SH-SY5Y (cell line): ENCODE measurements around the gene SNX19.

ENCODE experiments used
- GATA2 ChIP-seq: IDR thresholded peaks from 2 replicates; pipeline ENCODE4 v1.6.1; 2011; ENCODE audit warnings: mild to moderate bottlenecking, low read depth, low read length
- GATA3 ChIP-seq: IDR thresholded peaks from 2 replicates; pipeline ENCODE4 v1.6.1; 2011; ENCODE audit warnings: low read depth, mild to moderate bottlenecking, low read length, moderate library complexity

SNX19 gene, protein sequence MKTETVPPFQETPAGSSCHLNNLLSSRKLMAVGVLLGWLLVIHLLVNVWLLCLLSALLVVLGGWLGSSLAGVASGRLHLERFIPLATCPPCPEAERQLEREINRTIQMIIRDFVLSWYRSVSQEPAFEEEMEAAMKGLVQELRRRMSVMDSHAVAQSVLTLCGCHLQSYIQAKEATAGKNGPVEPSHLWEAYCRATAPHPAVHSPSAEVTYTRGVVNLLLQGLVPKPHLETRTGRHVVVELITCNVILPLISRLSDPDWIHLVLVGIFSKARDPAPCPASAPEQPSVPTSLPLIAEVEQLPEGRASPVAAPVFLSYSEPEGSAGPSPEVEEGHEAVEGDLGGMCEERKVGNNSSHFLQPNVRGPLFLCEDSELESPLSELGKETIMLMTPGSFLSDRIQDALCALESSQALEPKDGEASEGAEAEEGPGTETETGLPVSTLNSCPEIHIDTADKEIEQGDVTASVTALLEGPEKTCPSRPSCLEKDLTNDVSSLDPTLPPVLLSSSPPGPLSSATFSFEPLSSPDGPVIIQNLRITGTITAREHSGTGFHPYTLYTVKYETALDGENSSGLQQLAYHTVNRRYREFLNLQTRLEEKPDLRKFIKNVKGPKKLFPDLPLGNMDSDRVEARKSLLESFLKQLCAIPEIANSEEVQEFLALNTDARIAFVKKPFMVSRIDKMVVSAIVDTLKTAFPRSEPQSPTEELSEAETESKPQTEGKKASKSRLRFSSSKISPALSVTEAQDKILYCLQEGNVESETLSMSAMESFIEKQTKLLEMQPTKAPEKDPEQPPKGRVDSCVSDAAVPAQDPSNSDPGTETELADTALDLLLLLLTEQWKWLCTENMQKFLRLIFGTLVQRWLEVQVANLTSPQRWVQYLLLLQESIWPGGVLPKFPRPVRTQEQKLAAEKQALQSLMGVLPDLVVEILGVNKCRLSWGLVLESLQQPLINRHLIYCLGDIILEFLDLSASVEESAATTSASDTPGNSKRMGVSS

DNA sequence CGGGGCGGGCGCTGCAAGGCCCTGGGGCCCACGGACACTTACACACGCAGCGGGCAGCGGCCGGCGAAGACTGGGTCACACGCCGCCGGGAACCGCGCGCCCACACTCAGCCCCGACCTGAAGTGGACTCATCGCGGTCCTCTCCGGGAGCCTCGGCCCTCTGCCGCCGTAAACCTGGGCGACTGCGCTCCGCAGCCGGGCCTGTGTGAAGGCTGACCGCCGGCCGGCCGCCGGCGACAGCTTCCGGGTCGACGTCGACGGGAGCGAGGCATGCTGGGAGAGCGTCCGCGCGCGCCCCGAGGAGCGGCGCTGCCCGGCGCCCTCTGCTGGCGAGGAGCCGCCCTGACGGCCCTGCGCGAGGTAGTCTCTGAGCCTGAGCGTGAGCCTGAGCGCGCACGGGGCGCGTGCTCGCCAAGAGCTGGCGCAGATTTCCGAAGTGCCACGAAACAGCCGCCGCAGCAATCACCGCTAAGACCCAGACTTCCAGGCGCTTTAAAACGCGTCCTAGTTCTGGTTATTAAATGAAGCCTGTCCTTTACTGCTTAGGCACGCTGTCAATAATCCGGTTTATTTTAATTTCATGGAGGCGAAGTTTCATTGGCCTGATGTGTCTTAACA, at the start of gene SNX19:
Gene SNX19, minus strand, starts transcription at position 242 of the 618 bp plus-strand sequence. CDS start 540 bp downstream, outside the sequence.
- TF ChIP-seq GATA3 (no peak), GATA2 (no peak)

DNA sequence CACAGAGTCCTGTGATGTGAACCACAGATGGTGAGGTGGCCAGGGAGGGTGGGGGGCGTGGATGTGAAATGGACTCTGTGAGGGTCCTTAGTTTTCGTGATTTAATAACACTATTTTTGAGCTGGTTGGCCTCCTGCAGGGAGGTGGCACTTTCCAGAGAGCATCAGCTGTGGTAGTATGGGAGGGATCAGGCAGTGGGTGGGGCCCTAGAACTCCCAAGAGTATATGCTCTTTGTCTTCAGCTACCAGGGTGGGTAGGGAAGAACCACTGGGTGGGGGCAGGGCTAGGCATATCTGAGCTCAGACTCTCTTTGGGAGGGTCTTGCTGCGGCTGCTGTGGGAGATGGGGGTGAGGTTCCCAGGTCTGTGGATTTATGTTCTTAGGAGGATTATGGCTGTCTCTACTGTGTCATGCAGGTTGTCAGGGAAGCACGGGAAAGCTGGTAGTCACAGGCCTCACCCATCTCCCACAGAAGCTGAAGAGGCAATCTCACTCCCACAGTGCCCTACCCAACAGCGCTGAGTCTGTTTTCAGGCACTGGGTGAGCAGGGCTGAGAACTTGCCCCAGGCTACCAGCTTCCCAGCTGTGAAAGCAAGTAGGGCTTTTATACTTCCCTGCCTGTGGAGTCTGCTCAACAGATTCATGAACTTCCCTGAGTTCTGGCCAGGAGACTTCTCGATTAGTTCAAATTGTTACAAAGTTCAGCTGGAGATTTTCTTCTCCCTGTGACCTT, 47.9 kb upstream of the SNX19 start:
- TF ChIP-seq GATA2 (no peak), GATA3 (no peak)

DNA sequence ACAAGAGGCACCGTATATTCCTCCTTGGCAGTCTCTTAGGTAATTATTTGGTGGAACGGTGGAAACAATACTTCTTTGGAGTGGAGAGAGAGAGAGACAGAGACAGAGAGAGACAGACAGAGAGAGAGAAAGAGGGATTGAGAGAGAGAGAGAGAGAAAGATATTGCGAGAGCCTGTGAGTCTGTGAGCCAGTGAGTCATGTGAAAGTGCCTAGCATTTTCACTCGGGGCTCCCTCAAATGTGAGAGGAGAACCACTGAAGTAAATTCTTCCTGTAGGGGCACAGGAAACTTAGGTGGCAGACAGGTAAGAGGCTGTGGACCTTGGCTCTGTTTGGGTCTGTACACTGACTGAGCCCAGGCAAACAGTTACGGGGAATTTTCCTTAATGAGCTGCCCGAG, 31.6 kb upstream of the SNX19 start:
- TF ChIP-seq GATA2 (no peak), GATA3 (no peak)

DNA sequence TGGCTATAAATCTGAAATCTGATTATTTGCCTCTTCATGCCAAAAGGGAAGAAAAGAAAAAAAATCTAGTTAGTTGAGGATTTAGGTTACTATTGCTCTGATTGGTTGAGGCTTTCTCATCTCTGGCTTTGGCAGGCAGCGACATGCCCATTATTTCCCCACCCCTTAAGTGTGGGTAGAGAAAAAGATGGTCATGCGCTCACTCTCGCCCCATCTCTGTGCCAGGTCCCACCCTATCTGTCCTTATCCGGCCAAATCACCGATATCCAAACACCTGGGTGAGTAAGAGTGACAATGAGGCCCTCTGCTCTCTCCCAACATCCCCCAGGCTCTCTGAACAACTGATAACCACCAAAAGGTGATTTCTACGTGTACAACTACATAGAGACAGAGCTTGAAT, 31.2 kb upstream of the SNX19 start:
- TF ChIP-seq GATA3 (no peak), GATA2 (no peak)

DNA sequence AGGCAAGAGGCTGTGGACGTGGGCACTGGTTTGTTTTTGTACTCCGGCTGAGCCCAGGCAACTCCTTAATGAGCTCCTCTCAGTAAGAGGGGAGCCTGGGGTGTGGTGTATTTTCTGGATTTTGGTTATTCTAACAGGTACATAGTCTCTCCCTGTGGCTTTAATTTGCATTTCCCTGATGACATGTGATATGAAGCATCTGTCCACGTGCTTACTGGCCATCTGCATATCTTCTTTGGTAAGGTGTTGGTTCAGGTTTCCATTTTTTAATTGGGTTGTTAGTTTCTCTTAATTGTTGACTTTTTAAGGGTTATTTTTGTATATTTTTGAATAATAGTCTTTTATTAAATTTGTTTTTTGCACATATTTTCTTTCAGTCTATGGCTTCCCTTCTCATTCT, 30.8 kb upstream of the SNX19 start:
- TF ChIP-seq GATA2: no peak
- TF ChIP-seq GATA3: no peak

DNA sequence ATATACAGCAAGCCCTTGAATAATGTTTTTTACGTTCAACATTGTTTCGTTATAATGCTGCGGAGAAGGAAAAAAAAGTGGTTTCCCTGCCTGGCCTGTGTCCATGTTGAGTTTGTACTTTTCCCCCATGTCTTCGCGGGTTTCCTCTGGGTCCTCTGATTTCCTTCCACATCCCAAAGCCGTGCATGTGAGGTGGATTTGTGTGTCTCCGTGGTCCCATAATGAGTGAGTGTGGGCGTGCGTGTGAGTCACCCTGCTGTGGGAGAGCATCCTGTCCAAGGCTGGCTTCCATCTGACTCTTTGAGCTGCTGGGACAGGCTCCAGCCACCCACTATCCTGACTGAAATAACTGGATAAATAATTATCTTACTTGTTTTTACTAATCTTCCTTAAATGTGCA, 29.6 kb upstream of the SNX19 start:
- no peak for TF ChIP-seq GATA2
- TF ChIP-seq GATA3: no peak

DNA sequence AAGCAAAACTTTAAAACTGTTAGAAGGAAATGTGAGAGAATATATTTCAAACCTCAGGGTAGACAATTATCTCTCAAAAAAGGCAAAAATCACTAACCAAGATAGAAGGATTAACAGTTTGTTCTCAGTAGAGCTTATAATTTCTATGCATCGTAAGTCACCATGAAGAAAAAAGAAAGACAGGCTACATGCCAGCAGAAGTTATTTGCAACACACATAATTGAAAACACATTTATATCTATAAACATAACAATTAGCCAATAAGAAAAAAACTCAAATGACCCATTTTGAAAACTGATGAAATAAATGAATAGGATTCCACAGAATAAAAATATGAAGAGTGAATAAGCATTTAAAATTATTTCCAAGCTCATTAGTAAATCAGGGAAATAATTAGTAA, 24.4 kb upstream of the SNX19 start:
- TF ChIP-seq GATA3 (no peak), GATA2 (no peak)

DNA sequence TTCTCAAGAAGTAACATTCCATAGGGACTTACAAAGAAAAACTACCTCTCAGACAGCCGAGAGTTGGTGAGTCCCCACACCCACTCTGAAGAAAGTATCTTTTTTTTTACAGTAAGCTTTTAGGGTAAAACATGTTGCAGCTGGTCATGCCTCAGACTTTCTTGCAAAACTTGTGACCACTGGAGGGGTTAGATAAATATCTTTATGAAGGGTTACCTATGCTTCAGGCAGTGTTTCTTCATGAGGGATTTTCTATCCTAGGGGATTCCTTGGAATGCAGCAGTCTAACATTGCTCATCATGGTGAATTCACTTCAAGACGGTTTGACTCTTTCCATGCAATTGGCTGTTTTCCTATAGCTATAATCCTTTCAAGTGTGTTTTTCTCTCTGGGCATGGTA, 20.8 kb upstream of the SNX19 start:
- TF ChIP-seq GATA2 (no peak), GATA3 (no peak)

DNA sequence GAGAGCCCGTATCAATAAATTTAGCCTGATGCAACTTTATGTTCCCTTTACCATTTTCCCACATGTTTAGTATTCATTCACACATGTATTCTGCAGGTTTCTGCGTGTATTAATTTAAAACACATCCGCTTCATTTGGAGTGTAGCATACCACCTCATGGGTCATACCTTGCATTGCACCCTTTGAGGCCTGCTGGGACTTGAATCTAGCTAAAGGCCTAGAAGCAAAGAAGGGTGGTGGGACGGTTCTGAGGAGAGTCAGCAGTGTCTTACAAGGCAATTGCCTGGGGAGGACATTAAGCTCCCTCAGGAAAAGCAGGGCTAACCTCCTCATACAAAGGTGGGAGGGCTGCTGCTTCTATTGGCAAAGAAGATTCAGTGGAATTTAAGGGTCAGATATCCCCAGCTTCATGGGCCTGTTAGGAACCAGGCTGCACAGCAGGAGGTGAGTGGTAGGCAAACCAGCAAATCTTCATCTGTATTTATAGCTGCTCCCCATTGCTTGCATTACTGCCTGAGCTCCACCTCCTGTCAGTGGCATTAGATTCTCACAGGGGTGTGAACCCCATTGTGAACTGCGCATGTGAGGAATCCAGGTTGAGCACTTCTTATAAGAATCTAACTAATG, 15.9 kb upstream of the SNX19 start:
- TF ChIP-seq GATA2 (no peak), GATA3 (no peak)

DNA sequence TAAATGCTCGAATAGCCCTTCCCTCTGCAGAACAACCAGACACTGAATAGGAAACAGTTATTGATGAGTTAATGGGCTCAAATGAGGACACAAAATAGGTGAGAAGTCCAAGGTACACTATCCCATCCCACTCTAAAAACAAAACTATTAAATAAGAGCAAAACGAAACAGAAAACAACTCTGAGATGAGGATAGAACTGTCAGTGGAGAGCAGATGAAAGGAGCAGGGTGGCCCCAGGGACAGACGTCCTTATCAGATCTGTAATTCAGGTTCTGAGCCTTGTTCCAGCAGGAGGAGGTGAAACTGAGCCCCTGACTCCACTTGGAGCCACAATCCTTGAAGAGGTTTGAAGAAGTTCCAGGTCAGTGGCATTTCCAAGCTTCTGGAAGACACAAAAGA, 8.5 kb upstream of the SNX19 start:
- TF ChIP-seq GATA2: no peak
- TF ChIP-seq GATA3: no peak

DNA sequence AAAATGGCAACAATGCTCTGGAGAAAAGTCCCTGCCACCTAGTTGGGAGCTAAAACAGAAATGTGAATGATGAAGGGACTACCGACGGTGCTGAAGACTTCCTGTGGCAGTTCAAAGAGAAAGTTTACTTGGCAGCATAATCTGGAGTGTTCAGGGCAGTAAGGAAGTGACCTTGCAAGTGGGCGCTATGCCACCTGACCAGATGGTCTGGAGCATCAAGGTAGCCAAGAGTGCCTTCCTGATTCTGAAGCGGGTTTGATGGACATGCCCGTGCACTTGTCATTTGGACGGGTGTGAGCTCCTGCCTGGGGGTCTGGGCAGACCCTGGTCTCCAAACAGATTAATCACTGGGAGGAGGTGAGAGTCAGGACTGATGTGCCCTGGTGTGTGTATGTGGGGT, 1.8 kb upstream of the SNX19 start:
- TF ChIP-seq GATA3 (no peak), GATA2 (no peak)

DNA sequence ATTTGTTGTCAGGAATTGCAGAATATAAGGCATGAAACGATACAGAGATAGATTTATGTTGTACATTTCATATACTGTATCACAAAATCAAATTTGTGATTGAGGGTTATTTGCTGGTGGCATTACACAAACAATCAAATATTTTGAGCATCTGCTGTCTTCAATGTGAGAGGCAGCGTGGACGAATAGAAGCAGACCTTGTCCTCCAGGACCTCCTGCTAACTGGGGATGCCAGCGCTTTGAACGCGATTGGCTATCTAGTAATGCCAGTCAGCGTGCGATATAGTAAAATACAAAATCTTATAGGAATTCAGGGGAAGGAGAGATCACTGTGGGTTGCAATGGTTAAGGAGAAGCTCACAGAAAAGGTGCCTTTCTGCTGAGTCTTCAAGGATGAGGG, 631 bp upstream of the SNX19 start:
- no peak for TF ChIP-seq GATA2
- no peak for TF ChIP-seq GATA3

DNA sequence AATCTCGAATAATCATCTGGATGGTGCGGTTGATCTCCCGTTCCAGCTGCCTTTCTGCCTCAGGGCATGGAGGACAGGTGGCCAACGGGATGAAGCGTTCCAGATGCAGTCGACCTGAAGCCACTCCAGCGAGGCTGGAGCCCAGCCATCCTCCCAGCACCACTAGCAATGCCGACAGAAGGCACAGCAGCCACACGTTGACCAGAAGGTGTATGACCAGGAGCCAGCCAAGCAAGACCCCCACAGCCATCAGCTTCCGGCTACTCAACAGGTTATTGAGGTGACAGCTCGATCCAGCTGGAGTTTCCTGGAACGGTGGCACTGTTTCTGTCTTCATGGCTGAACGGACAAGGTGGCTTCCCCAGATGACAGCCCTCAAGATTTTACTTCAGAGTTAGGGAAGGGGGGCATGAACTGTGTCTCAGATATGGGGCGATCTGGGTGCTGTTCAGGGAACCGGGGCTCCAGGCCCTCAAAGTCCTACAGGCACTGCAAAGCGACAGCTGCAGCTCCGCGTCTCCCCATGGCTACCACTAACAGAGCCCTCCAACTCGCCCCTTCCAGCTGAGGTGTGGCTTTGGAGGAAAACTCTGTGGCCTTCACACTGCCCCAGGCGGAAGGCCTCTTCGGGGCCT, 559 bp downstream of the SNX19 start:
- TF ChIP-seq GATA2: no peak
- TF ChIP-seq GATA3: no peak

DNA sequence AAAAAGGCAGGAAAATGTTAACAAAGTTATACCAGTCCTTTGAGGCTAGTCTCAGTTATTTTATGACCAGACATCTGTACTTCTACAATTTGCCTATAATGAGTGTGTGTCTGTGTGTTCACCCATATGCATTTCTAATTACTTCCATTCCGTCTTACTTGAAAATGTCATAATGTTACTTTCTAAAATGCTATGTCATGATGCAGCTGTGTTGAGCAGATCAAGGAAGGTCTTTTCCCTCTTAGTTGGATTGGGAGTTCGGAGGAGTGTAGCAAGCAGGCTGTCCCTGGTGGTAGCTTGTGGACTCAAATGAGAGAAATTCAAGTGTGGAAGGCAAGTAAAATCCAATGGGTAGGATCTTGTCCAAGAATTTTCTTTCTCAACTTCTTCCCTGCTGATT, 3.0 kb downstream of the SNX19 start:
- TF ChIP-seq GATA3 (no peak), GATA2 (no peak)
